Measurements from ENCODE around the gene POLD2. TPM values are rescaled to one million over a fixed set of nuclear protein-coding genes. Genes with fewer than 3 reads are reported as not detected.
"Not testable (repeated sequence)": the region's sequence is repeated elsewhere in the genome, so short reads cannot be mapped to it uniquely, and the experiment has no call there.

The POLD2 gene
- polyA plus RNA-seq (2013) = 78.4 TPM

GRCh38 chr7:44123190-44124003, at the start of gene POLD2:
TSS of gene POLD2 (minus strand) at chr7:44123548. CDS start at chr7:44122053, 1,495 bp downstream.
- peak within 1 kb of the TSS; percentile 54 to 84 for H3K27ac ChIP-seq (ENCODE audit: insufficient read depth in 1 of 2, low read depth in 1 of 2, low read length in 2 of 2, poor library complexity in 1 of 2, severe bottlenecking in 2 of 2)
- CTCF ChIA-PET = interaction anchor here (0.9 to 1.1 kb wide), 4 partner anchors 8 to 24 kb away, joined by 3 to 4 read pairs (median 3); partner anchors contain the start of gene AEBP1
- peaks cover 10 to 32% (median 20%) of the 10 kb centered on the region in 4 experiments for H3K4me1 ChIP-seq (ENCODE audit: control extremely low read depth in 1 of 4, control insufficient read depth in 4 of 4, insufficient read depth in 4 of 4, low read length in 3 of 4)
- H3K27me3 ChIP-seq (replicated peaks in 2 of 5; ENCODE audit: control insufficient read depth in 4 of 5, insufficient read depth in 5 of 5, low read length in 4 of 5) = no peaks in the 10 kb centered on the region
- peak; percentile 95 to 98 (median 97) for DNase-seq
- POLR2A ChIA-PET = interaction anchor here (0.8 kb wide), 1 partner anchor 49 kb away, joined by 3 read pairs; no protein-coding TSS in a partner anchor
- peak within 1 kb of the TSS; percentile 62 to 91 (median 81) for H3K4me3 ChIP-seq (ENCODE audit: control insufficient read depth in 1 of 7, extremely low read depth in 1 of 7, insufficient read depth in 4 of 7, low read depth in 2 of 7, low read length in 6 of 7)
- WGBS (ENCODE audit: insufficient coverage) = under 1% methylated on average over 55 of the region's 86 CpGs
- peaks cover 0 to 33% (median 21%) of the 10 kb centered on the region in 4 experiments for H3K36me3 ChIP-seq (ENCODE audit: control insufficient read depth in 4 of 4, insufficient read depth in 4 of 4, low read length in 3 of 4)
- H3K9me3 ChIP-seq (ENCODE audit: control extremely low read depth in 1 of 5, control insufficient read depth in 4 of 5, insufficient read depth in 2 of 5, low read depth in 1 of 5, low read length in 4 of 5) = peaks cover 0 to 6% (median 3%) of the 10 kb centered on the region in 5 experiments

GRCh38 chr7:44172803-44173424, 49.6 kb upstream of the POLD2 start:
- no peak overlapping the region for H3K27ac ChIP-seq (ENCODE audit: insufficient read depth in 1 of 2, low read depth in 1 of 2, low read length in 2 of 2, poor library complexity in 1 of 2, severe bottlenecking in 2 of 2)
- H3K4me3 ChIP-seq (ENCODE audit: control insufficient read depth in 1 of 7, extremely low read depth in 1 of 7, insufficient read depth in 4 of 7, low read depth in 2 of 7, low read length in 6 of 7) = no peak overlapping the region
- POLR2A ChIA-PET = no interaction called here
- no peaks in the 10 kb centered on the region for H3K27me3 ChIP-seq (replicated peaks in 2 of 5; ENCODE audit: control insufficient read depth in 4 of 5, insufficient read depth in 5 of 5, low read length in 4 of 5)
- no peaks in the 10 kb centered on the region for H3K36me3 ChIP-seq (ENCODE audit: control insufficient read depth in 4 of 4, insufficient read depth in 4 of 4, low read length in 3 of 4)
- peaks cover 0 to 3% (median 0%) of the 10 kb centered on the region in 4 experiments for H3K4me1 ChIP-seq (ENCODE audit: control extremely low read depth in 1 of 4, control insufficient read depth in 4 of 4, insufficient read depth in 4 of 4, low read length in 3 of 4)
- CTCF ChIA-PET = interaction anchor here (1.3 to 1.4 kb wide), 2 partner anchors 21 to 22 kb away, joined by 3 to 4 read pairs; no protein-coding TSS in a partner anchor
- DNase-seq = no peak
- H3K9me3 ChIP-seq (ENCODE audit: control extremely low read depth in 1 of 5, control insufficient read depth in 4 of 5, insufficient read depth in 2 of 5, low read depth in 1 of 5, low read length in 4 of 5) = peaks cover 0 to 5% (median 0%) of the 10 kb centered on the region in 5 experiments
- WGBS (ENCODE audit: insufficient coverage) = 97% methylated on average over 4 of the region's 6 CpGs

GRCh38 chr7:44172352-44172751, 49.0 kb upstream of the POLD2 start:
- CTCF ChIA-PET = interaction anchor here (1.2 to 1.4 kb wide), 2 partner anchors 23 to 25 kb away, joined by 3 to 4 read pairs; no protein-coding TSS in a partner anchor

GRCh38 chr7:44171901-44172300, 48.6 kb upstream of the POLD2 start:
- CTCF ChIA-PET = interaction anchor here (1.2 to 1.8 kb wide), 3 partner anchors 17 to 25 kb away, joined by 3 to 4 read pairs (median 4); no protein-coding TSS in a partner anchor
- H3K9me3 ChIP-seq (ENCODE audit: control extremely low read depth in 1 of 5, control insufficient read depth in 4 of 5, insufficient read depth in 2 of 5, low read depth in 1 of 5, low read length in 4 of 5); H3K36me3 ChIP-seq (ENCODE audit: control insufficient read depth in 4 of 4, insufficient read depth in 4 of 4, low read length in 3 of 4); H3K4me1 ChIP-seq (ENCODE audit: control extremely low read depth in 1 of 4, control insufficient read depth in 4 of 4, insufficient read depth in 4 of 4, low read length in 3 of 4); H3K27ac ChIP-seq (ENCODE audit: insufficient read depth in 1 of 2, low read depth in 1 of 2, low read length in 2 of 2, poor library complexity in 1 of 2, severe bottlenecking in 2 of 2); DNase-seq; POLR2A ChIA-PET; H3K4me3 ChIP-seq (ENCODE audit: control insufficient read depth in 1 of 7, extremely low read depth in 1 of 7, insufficient read depth in 4 of 7, low read depth in 2 of 7, low read length in 6 of 7); H3K27me3 ChIP-seq (replicated peaks in 2 of 5; ENCODE audit: control insufficient read depth in 4 of 5, insufficient read depth in 5 of 5, low read length in 4 of 5): not testable (repeated sequence)
- WGBS (ENCODE audit: insufficient coverage) = 94% methylated on average over 9 of the region's 9 CpGs

More at GRCh38 chr7:44172352-44172751, 49.0 kb upstream of the POLD2 start:
- peaks cover 0 to 5% (median 0%) of the 10 kb centered on the region in 5 experiments for H3K9me3 ChIP-seq (ENCODE audit: control extremely low read depth in 1 of 5, control insufficient read depth in 4 of 5, insufficient read depth in 2 of 5, low read depth in 1 of 5, low read length in 4 of 5)
- no peak overlapping the region for H3K4me3 ChIP-seq (ENCODE audit: control insufficient read depth in 1 of 7, extremely low read depth in 1 of 7, insufficient read depth in 4 of 7, low read depth in 2 of 7, low read length in 6 of 7)
- POLR2A ChIA-PET = no interaction called here
- H3K27me3 ChIP-seq (replicated peaks in 2 of 5; ENCODE audit: control insufficient read depth in 4 of 5, insufficient read depth in 5 of 5, low read length in 4 of 5) = no peaks in the 10 kb centered on the region
- H3K4me1 ChIP-seq (ENCODE audit: control extremely low read depth in 1 of 4, control insufficient read depth in 4 of 4, insufficient read depth in 4 of 4, low read length in 3 of 4) = peaks cover 0 to 6% (median 0%) of the 10 kb centered on the region in 4 experiments
- no peak overlapping the region for H3K27ac ChIP-seq (ENCODE audit: insufficient read depth in 1 of 2, low read depth in 1 of 2, low read length in 2 of 2, poor library complexity in 1 of 2, severe bottlenecking in 2 of 2)
- no peak for DNase-seq
- no peaks in the 10 kb centered on the region for H3K36me3 ChIP-seq (ENCODE audit: control insufficient read depth in 4 of 4, insufficient read depth in 4 of 4, low read length in 3 of 4)

GRCh38 chr7:44167920-44168319, 44.6 kb upstream of the POLD2 start:
- H3K36me3 ChIP-seq (ENCODE audit: control insufficient read depth in 4 of 4, insufficient read depth in 4 of 4, low read length in 3 of 4) = no peaks in the 10 kb centered on the region
- H3K27me3 ChIP-seq (replicated peaks in 2 of 5; ENCODE audit: control insufficient read depth in 4 of 5, insufficient read depth in 5 of 5, low read length in 4 of 5) = no peaks in the 10 kb centered on the region
- H3K27ac ChIP-seq (ENCODE audit: insufficient read depth in 1 of 2, low read depth in 1 of 2, low read length in 2 of 2, poor library complexity in 1 of 2, severe bottlenecking in 2 of 2) = no peak overlapping the region
- no peak overlapping the region for H3K4me3 ChIP-seq (ENCODE audit: control insufficient read depth in 1 of 7, extremely low read depth in 1 of 7, insufficient read depth in 4 of 7, low read depth in 2 of 7, low read length in 6 of 7)
- peaks cover 1 to 5% (median 4%) of the 10 kb centered on the region in 5 experiments for H3K9me3 ChIP-seq (ENCODE audit: control extremely low read depth in 1 of 5, control insufficient read depth in 4 of 5, insufficient read depth in 2 of 5, low read depth in 1 of 5, low read length in 4 of 5)
- ChIA-PET POLR2A (no interaction called here), CTCF (no interaction called here)
- peaks cover 0 to 6% (median 0%) of the 10 kb centered on the region in 4 experiments for H3K4me1 ChIP-seq (ENCODE audit: control extremely low read depth in 1 of 4, control insufficient read depth in 4 of 4, insufficient read depth in 4 of 4, low read length in 3 of 4)
- DNase-seq = peak; percentile 14 to 66 (median 60)

- H3K4me1 ChIP-seq (ENCODE audit: control extremely low read depth in 1 of 4, control insufficient read depth in 4 of 4, insufficient read depth in 4 of 4, low read length in 3 of 4) = peaks cover 0 to 6% (median 0%) of the 10 kb centered on the region in 4 experiments
- peaks cover 0 to 4% (median 3%) of the 10 kb centered on the region in 5 experiments for H3K9me3 ChIP-seq (ENCODE audit: control extremely low read depth in 1 of 5, control insufficient read depth in 4 of 5, insufficient read depth in 2 of 5, low read depth in 1 of 5, low read length in 4 of 5)
- H3K27ac ChIP-seq (ENCODE audit: insufficient read depth in 1 of 2, low read depth in 1 of 2, low read length in 2 of 2, poor library complexity in 1 of 2, severe bottlenecking in 2 of 2) = no peak overlapping the region
- H3K4me3 ChIP-seq (ENCODE audit: control insufficient read depth in 1 of 7, extremely low read depth in 1 of 7, insufficient read depth in 4 of 7, low read depth in 2 of 7, low read length in 6 of 7) = no peak overlapping the region
- peaks cover 0 to 2% (median 0%) of the 10 kb centered on the region in 5 experiments for H3K27me3 ChIP-seq (replicated peaks in 2 of 5; ENCODE audit: control insufficient read depth in 4 of 5, insufficient read depth in 5 of 5, low read length in 4 of 5)
- no peaks in the 10 kb centered on the region for H3K36me3 ChIP-seq (ENCODE audit: control insufficient read depth in 4 of 4, insufficient read depth in 4 of 4, low read length in 3 of 4)
- no peak for DNase-seq
- ChIA-PET POLR2A (interaction anchor here (0.5 to 0.6 kb wide), 2 partner anchors 28 to 91 kb away, joined by 3 to 4 read pairs; no protein-coding TSS in a partner anchor), CTCF (interaction anchor here (0.9 to 1.1 kb wide), 2 partner anchors 9 to 21 kb away, joined by 3 read pairs; no protein-coding TSS in a partner anchor)
- whole genome bisulfite sequencing (ENCODE audit: insufficient coverage) = no CpG with 5 or more reads among the region's 1 CpG
Observed at GRCh38 chr7:44163591-44163990, 40.2 kb upstream of the POLD2 start.
